ENCODE measurements around the gene LPGAT1. TPM values are rescaled to one million over a fixed set of nuclear protein-coding genes. Genes with fewer than 3 reads are reported as not detected.
A peak's percentile ranks its signal among the peaks of the same experiment; 100 is the strongest.

The LPGAT1 gene
- total and polyA plus RNA-seq, 2 of the 13 experiments (the other 11 are each of a cell fraction or from before 2014, with no cell fraction given), result 12.1 to 48.3 TPM

DNA sequence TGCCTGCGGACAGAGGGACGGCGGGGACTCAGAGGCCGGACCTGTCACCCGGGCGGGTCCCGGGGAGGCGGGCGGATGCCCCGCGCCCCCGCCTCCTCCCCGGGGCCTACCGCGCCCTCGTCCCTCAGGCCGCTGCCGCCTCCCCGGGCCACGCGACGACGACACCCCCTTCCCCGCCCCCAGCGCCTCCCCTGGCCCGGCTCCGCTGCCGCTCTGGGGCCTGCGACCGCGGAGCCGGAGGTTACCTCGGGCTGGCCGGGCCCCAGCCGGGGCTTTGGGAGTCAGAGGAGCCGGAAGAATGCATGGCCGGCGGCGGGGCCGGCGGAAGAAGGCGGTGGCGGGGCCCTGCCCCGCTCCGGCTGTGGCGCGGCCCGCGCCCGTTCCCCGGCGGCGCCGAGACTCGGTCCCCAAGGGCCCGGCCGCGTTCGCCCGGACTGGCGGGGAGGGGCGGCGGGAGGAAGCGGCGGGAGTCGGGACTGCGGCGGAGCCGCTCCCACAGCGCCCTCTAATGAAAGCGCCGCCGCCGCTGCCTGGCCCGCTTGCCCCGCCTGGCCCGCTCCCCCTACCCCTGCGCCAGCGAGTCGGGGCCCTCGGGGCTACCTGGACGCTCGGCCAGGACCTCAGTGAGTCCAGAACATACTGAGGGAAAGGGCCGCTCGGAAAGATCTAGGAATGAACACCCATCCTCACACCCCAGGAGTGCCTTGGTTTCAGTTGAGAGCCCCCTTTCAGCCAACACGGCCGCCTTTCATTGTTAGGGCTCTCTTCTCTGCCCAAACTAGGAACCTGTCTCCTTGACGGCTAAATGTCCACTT, at the start of gene LPGAT1 (continued):
- TF ChIP-seq ZBTB20 (CRISPR knock-in tag; IDR thresholded peaks at IDR 0.05; ENCODE audit: borderline replicate concordance, low read depth), result no peak
- TF ChIP-seq, protein P1, sequence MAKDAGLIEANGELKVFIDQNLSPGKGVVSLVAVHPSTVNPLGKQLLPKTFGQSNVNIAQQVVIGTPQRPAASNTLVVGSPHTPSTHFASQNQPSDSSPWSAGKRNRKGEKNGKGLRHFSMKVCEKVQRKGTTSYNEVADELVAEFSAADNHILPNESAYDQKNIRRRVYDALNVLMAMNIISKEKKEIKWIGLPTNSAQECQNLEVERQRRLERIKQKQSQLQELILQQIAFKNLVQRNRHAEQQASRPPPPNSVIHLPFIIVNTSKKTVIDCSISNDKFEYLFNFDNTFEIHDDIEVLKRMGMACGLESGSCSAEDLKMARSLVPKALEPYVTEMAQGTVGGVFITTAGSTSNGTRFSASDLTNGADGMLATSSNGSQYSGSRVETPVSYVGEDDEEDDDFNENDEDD (CRISPR knock-in tag; IDR thresholded peaks at IDR 0.05; ENCODE audit: borderline replicate concordance), result no peak; the same call in 1 of the 2 replicates
- no peak for TF ChIP-seq ZNF280B (CRISPR knock-in tag; IDR thresholded peaks at IDR 0.05; ENCODE audit: borderline replicate concordance)
- TF ChIP-seq ZNF546 (CRISPR knock-in tag; conservative IDR thresholded peaks at IDR 0.05), result no peak
- no peak for TF ChIP-seq ZNF24 (IDR thresholded peaks at IDR 0.05)
- TF ChIP-seq SPEN (CRISPR knock-in tag; IDR thresholded peaks at IDR 0.05; ENCODE audit: low read depth), result peak; percentile 7; the same call in 1 of the 2 replicates
- TF ChIP-seq MAX (IDR thresholded peaks at IDR 0.05), result peak; percentile 41; the same call in 1 of the 2 replicates
- no peak for TF ChIP-seq TSC22D2 (CRISPR knock-in tag; IDR thresholded peaks at IDR 0.05; ENCODE audit: borderline replicate concordance)
- no peak for TF ChIP-seq E2F5 (CRISPR knock-in tag; conservative IDR thresholded peaks at IDR 0.05)
- no peak for TF ChIP-seq SMYD3 (CRISPR knock-in tag; IDR thresholded peaks at IDR 0.05)
- no peak; the same call in 1 of the 2 replicates for TF ChIP-seq ZNF772 (CRISPR knock-in tag; IDR thresholded peaks at IDR 0.05)
- no peak for TF ChIP-seq TRIM24 (CRISPR knock-in tag; IDR thresholded peaks at IDR 0.05)
- TF ChIP-seq ESRRA (CRISPR knock-in tag; IDR thresholded peaks at IDR 0.05; ENCODE audit: low read depth), result no peak
- no peak for TF ChIP-seq MIER3 (CRISPR knock-in tag; IDR thresholded peaks at IDR 0.05; ENCODE audit: borderline replicate concordance)
- no peak for TF ChIP-seq NFE2L1 (CRISPR knock-in tag; IDR thresholded peaks at IDR 0.05; ENCODE audit: borderline replicate concordance)
- TF ChIP-seq PRPF4 (IDR thresholded peaks at IDR 0.05; ENCODE audit: low read depth, low read length, poor library complexity, severe bottlenecking), result no peak
- no peak for TF ChIP-seq RFX5 (IDR thresholded peaks at IDR 0.05; ENCODE audit: low read depth, low read length)
- TF ChIP-seq TCF7 (IDR thresholded peaks at IDR 0.05; ENCODE audit: low read depth), result no peak
- no peak for TF ChIP-seq SAFB2 (CRISPR knock-in tag; IDR thresholded peaks at IDR 0.05; ENCODE audit: borderline replicate concordance, low read depth)
- TF ChIP-seq MTF1 (CRISPR knock-in tag; IDR thresholded peaks at IDR 0.05), result no peak
- no peak for TF ChIP-seq SIN3A (IDR thresholded peaks at IDR 0.05; ENCODE audit: borderline replicate concordance, low read depth, low read length)
- no peak for TF ChIP-seq SIN3B (IDR thresholded peaks at IDR 0.05; ENCODE audit: low read length)
- no peak for TF ChIP-seq HMGA1 (CRISPR knock-in tag; conservative IDR thresholded peaks at IDR 0.05)

Data from HepG2 (cell line).